Measurements from ENCODE around the gene PPM1E. TPM values are rescaled to one million over a fixed set of nuclear protein-coding genes. Genes with fewer than 3 reads are reported as not detected.

Gene PPM1E
- polyA plus RNA-seq, 1 donor (not counting 4 experiments of a cell fraction or from before 2014, with no cell fraction given): not detected

GRCh38 chr17:58809564-58809936 lies 53.9 kb downstream of the PPM1E start:
- no peak for FAIRE-seq
- H3K27me3 ChIP-seq (ENCODE audit: control insufficient read depth, extremely low read depth, insufficient read depth, low read length): no peaks in the 10 kb centered on the region
- H4K20me1 ChIP-seq (ENCODE audit: control insufficient read depth, extremely low read depth, insufficient read depth, low read length): no peaks in the 10 kb centered on the region
- DNase-seq (ENCODE audit: low read depth, low spot score): no peak
- no peak overlapping the region for H3K27ac ChIP-seq (ENCODE audit: control insufficient read depth, insufficient read depth, low read length)
- H3K36me3 ChIP-seq (ENCODE audit: control insufficient read depth in 2 of 2, extremely low read depth in 1 of 2, insufficient read depth in 2 of 2, low read length in 2 of 2): no peaks in the 10 kb centered on the region
- no peaks in the 10 kb centered on the region for H3K9me3 ChIP-seq (ENCODE audit: control insufficient read depth, low read depth, low read length)
- no peak overlapping the region for H3K4me2 ChIP-seq (ENCODE audit: control insufficient read depth, extremely low read depth, insufficient read depth, low read depth, low read length)
- H3K9ac ChIP-seq (ENCODE audit: control insufficient read depth, extremely low read depth, insufficient read depth, low read length): no peak overlapping the region
- no peaks in the 10 kb centered on the region for H3K79me2 ChIP-seq (ENCODE audit: control insufficient read depth, insufficient read depth, low read length)
- dilution Hi-C loops (cut with MboI; ENCODE audit: extremely low pct_ligation_motif_present, low sequenced_read_pairs): no loop called here
- H2AFZ ChIP-seq (ENCODE audit: control insufficient read depth, low read length): no peak overlapping the region
- no peaks in the 10 kb centered on the region for H3K4me1 ChIP-seq (ENCODE audit: control insufficient read depth, extremely low read depth, insufficient read depth, low read length)
- H3K9me1 ChIP-seq (ENCODE audit: control insufficient read depth, extremely low read depth, insufficient read depth, low read length): no peaks in the 10 kb centered on the region
- no peak overlapping the region for H3K4me3 ChIP-seq (ENCODE audit: control insufficient read depth in 2 of 3, extremely low read depth in 1 of 3, insufficient read depth in 2 of 3, low read depth in 1 of 3, low read length in 3 of 3)
- no peak for TF ChIP-seq EZH2 (IDR thresholded peaks at IDR 0.05; ENCODE audit: low read length)
- TF ChIP-seq CTCF (optimal IDR thresholded peaks at IDR 0.05 in 1 of 3, IDR thresholded peaks at IDR 0.05 in 1 of 3, conservative IDR thresholded peaks at IDR 0.05 in 1 of 3; ENCODE audit: extremely low read depth in 1 of 3, insufficient read depth in 2 of 3, low read length in 3 of 3): no peak

GRCh38 chr17:58811290-58811689 lies 55.6 kb downstream of the PPM1E start:
- dilution Hi-C loops (cut with MboI; ENCODE audit: extremely low pct_ligation_motif_present, low sequenced_read_pairs): no loop called here
- H2AFZ ChIP-seq (ENCODE audit: control insufficient read depth, low read length): no peak overlapping the region
- no peak for TF ChIP-seq EZH2 (IDR thresholded peaks at IDR 0.05; ENCODE audit: low read length)
- no peak for FAIRE-seq
- no peaks in the 10 kb centered on the region for H3K9me3 ChIP-seq (ENCODE audit: control insufficient read depth, low read depth, low read length)
- no peaks in the 10 kb centered on the region for H3K4me1 ChIP-seq (ENCODE audit: control insufficient read depth, extremely low read depth, insufficient read depth, low read length)
- no peaks in the 10 kb centered on the region for H4K20me1 ChIP-seq (ENCODE audit: control insufficient read depth, extremely low read depth, insufficient read depth, low read length)
- H3K36me3 ChIP-seq (ENCODE audit: control insufficient read depth in 2 of 2, extremely low read depth in 1 of 2, insufficient read depth in 2 of 2, low read length in 2 of 2): no peaks in the 10 kb centered on the region
- H3K27ac ChIP-seq (ENCODE audit: control insufficient read depth, insufficient read depth, low read length): no peak overlapping the region
- no peak overlapping the region for H3K9ac ChIP-seq (ENCODE audit: control insufficient read depth, extremely low read depth, insufficient read depth, low read length)
- no peaks in the 10 kb centered on the region for H3K9me1 ChIP-seq (ENCODE audit: control insufficient read depth, extremely low read depth, insufficient read depth, low read length)
- DNase-seq (ENCODE audit: low read depth, low spot score): no peak
- H3K4me3 ChIP-seq (ENCODE audit: control insufficient read depth in 2 of 3, extremely low read depth in 1 of 3, insufficient read depth in 2 of 3, low read depth in 1 of 3, low read length in 3 of 3): no peak overlapping the region
- H3K27me3 ChIP-seq (ENCODE audit: control insufficient read depth, extremely low read depth, insufficient read depth, low read length): no peaks in the 10 kb centered on the region
- H3K4me2 ChIP-seq (ENCODE audit: control insufficient read depth, extremely low read depth, insufficient read depth, low read depth, low read length): no peak overlapping the region
- no peaks in the 10 kb centered on the region for H3K79me2 ChIP-seq (ENCODE audit: control insufficient read depth, insufficient read depth, low read length)

GRCh38 chr17:58813712-58814111 lies 58.1 kb downstream of the PPM1E start:
- no peak overlapping the region for H3K4me3 ChIP-seq (ENCODE audit: control insufficient read depth in 2 of 3, extremely low read depth in 1 of 3, insufficient read depth in 2 of 3, low read depth in 1 of 3, low read length in 3 of 3)
- no peak for TF ChIP-seq EZH2 (IDR thresholded peaks at IDR 0.05; ENCODE audit: low read length)
- TF ChIP-seq CTCF (optimal IDR thresholded peaks at IDR 0.05 in 1 of 3, IDR thresholded peaks at IDR 0.05 in 1 of 3, conservative IDR thresholded peaks at IDR 0.05 in 1 of 3; ENCODE audit: extremely low read depth in 1 of 3, insufficient read depth in 2 of 3, low read length in 3 of 3): no peak
- no peaks in the 10 kb centered on the region for H3K36me3 ChIP-seq (ENCODE audit: control insufficient read depth in 2 of 2, extremely low read depth in 1 of 2, insufficient read depth in 2 of 2, low read length in 2 of 2)
- H3K79me2 ChIP-seq (ENCODE audit: control insufficient read depth, insufficient read depth, low read length): no peaks in the 10 kb centered on the region
- H3K4me1 ChIP-seq (ENCODE audit: control insufficient read depth, extremely low read depth, insufficient read depth, low read length): no peaks in the 10 kb centered on the region
- H3K27me3 ChIP-seq (ENCODE audit: control insufficient read depth, extremely low read depth, insufficient read depth, low read length): no peaks in the 10 kb centered on the region
- no peak overlapping the region for H3K27ac ChIP-seq (ENCODE audit: control insufficient read depth, insufficient read depth, low read length)
- dilution Hi-C loops (cut with MboI; ENCODE audit: extremely low pct_ligation_motif_present, low sequenced_read_pairs): no loop called here
- H4K20me1 ChIP-seq (ENCODE audit: control insufficient read depth, extremely low read depth, insufficient read depth, low read length): no peaks in the 10 kb centered on the region
- H3K4me2 ChIP-seq (ENCODE audit: control insufficient read depth, extremely low read depth, insufficient read depth, low read depth, low read length): no peak overlapping the region
- FAIRE-seq (no peak), DNase-seq (ENCODE audit: low read depth, low spot score) (no peak)
- no peaks in the 10 kb centered on the region for H3K9me1 ChIP-seq (ENCODE audit: control insufficient read depth, extremely low read depth, insufficient read depth, low read length)
- H3K9me3 ChIP-seq (ENCODE audit: control insufficient read depth, low read depth, low read length): no peaks in the 10 kb centered on the region
- no peak overlapping the region for H2AFZ ChIP-seq (ENCODE audit: control insufficient read depth, low read length)
- no peak overlapping the region for H3K9ac ChIP-seq (ENCODE audit: control insufficient read depth, extremely low read depth, insufficient read depth, low read length)

All from keratinocyte (primary cell).